Activated CD4-positive, alpha-beta memory T cell treated with anti-CD3 and anti-CD28 coated beads for 36 hours (primary cell): ENCODE measurements around the gene ZNG1B. TPM values are rescaled to one million over a fixed set of nuclear protein-coding genes. Genes with fewer than 3 reads are reported as not detected.
"Not testable (repeated sequence)": the region's sequence is repeated elsewhere in the genome, so short reads cannot be mapped to it uniquely, and the experiment has no call there.

Source experiments
- CTCF ChIA-PET: fragments of 350-600 bp; sonication (Branson Sonifier 250); formaldehyde crosslinking; loops from one replicate; lab custom pipeline; 2021; ENCODE audit warnings: antibody characterized with exemption, inconsistent platforms; lab: Charles Lee
- POLR2A ChIA-PET: fragments of 350-600 bp; sonication (Branson Sonifier 250); formaldehyde crosslinking; loops from one replicate; lab custom pipeline; 2021; ENCODE audit warnings: antibody characterized with exemption; lab: Charles Lee
- DNase-seq: peaks from one replicate; pipeline ENCODE4 v3.0.0-alpha.2; 2020
- H3K27ac Mint-ChIP-seq: one replicate; pipeline ENCODE4 v1.8.0; 2021; ENCODE audit warnings: mixed read lengths
- H3K27me3 Mint-ChIP-seq: one replicate; pipeline ENCODE4 v1.8.0; 2021; ENCODE audit warnings: mixed read lengths
- H3K36me3 Mint-ChIP-seq: one replicate; pipeline ENCODE4 v1.8.0; 2021; ENCODE audit warnings: mixed read lengths
- H3K4me1 Mint-ChIP-seq: one replicate; pipeline ENCODE4 v1.8.0; 2021; ENCODE audit warnings: low read depth, mixed read lengths
- H3K4me3 Mint-ChIP-seq: one replicate; pipeline ENCODE4 v1.8.0; 2021; ENCODE audit warnings: mild to moderate bottlenecking, mixed read lengths
- H3K9me3 Mint-ChIP-seq: one replicate; pipeline ENCODE4 v1.8.0; 2021; ENCODE audit warnings: mixed read lengths
- intact Hi-C: fragments of 100-400 bp; cut with micrococcal nuclease; formaldehyde crosslinking; loops from one replicate; pipeline ENCODE4 v1.15.1; 2023
- total RNA-seq, 2 experiments: library from RNA; stranded (reverse); gene quantifications; one replicate each; pipeline ENCODE4 v1.2.3, GENCODE V29; 2021

Gene ZNG1B
- 10 to 100 TPM; 28.0 to 35.3 TPM for total RNA-seq

DNA sequence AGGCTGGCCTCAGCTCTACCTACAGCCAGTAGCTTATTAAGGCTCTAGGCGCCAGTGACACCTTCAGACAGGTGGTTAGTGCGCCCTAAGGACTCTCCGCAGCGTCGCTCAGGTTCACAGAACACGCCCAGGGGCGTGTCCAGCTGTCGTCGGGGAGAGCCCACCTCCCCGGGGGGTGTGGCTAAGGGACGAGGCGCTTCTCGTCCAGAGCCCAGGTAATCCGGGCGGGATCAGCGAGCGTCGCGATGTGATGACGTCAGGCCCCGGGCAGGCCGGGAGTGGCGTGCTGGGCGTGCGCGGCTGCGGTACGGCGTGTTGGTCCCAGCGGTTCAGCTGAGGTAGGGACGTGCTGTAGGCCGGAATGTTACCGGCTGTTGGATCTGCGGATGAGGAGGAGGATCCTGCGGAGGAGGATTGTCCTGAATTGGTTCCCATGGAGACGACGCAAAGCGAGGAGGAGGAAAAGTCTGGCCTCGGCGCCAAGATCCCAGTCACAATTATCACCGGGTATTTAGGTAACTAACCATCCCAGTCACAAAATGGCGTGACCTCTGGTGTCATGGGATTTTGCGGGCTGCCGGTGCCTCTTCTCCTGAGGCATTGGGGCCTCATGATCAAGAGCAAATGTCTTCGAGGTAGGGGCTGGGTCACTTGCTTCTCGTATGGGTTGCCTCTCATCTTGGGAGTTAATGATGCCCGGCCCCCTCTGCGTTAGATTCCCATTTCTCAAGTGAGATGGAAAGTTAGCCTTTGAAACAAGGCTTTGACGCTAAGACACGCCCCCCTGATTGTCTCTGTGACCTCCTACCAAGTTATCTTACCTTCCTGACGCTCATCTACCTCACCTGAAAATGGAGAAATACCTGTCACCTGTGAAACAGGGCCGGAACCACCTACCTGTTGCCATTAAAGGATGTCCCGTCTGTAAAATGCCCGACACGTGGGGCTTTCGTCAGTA lies at the start of gene ZNG1B:
TSS of gene ZNG1B (plus strand) at position 184 of the 958 bp plus-strand sequence. CDS start at position 362, 178 bp downstream.
- DNase-seq: peak; percentile 86
- H3K36me3 Mint-ChIP-seq, POLR2A ChIA-PET, H3K4me1 Mint-ChIP-seq, CTCF ChIA-PET, intact Hi-C loops, H3K27me3 Mint-ChIP-seq, H3K9me3 Mint-ChIP-seq: not testable (repeated sequence)
- Mint-ChIP-seq H3K4me3 (peak within 1 kb of the TSS; percentile 86), H3K27ac (peak within 1 kb of the TSS; percentile 92)

DNA sequence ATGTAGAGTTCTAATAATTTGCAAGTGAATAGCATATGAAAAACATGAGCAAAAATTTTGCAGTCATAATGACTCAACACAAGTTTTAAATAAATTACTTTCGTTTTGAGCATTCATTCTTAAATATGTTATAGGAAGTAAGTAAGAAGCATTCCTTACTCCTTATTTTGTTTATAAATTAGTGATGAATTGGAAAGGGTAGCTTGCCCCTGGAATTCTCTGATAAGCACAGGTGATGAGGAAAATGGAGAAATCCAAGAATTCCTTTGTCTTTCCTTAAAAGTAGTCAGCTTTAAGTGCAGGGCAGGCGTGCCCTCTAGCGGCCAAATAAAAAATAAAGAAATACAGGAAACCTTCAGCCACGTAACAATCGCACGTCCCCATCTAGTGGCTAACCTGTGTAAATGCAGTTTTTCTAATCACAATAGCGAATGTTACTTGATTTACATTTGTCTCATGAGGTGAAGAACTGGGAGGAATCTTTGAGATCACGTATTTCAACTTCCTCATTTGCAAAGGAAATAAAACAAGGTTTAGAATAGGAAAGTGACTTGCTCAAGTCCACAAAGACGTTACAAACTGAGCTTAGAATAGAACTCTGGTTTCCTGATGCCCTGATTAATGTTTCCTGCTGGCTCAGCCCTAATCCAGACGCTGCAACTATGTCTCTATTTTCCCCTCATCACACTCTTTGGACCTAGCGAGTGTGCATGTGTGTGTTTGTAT lies 47.2 kb upstream of the ZNG1B start:
- H3K27me3 Mint-ChIP-seq: peaks cover 9% of the 10 kb centered on the region
- intact Hi-C loops: loop anchor here (5.0 kb wide), 4 partner anchors 138 to 308 kb away; no protein-coding TSS in a partner anchor
- ChIA-PET POLR2A (interaction anchor here (0.7 kb wide), 1 partner anchor 262 kb away, joined by 4 read pairs; no protein-coding TSS in a partner anchor), CTCF (interaction anchor here (0.6 to 3.5 kb wide), 25 partner anchors 9 to 310 kb away, joined by 3 to 31 read pairs (median 5); no protein-coding TSS in a partner anchor)
- peaks cover 11% of the 10 kb centered on the region for H3K4me1 Mint-ChIP-seq
- peak overlapping the region; percentile 7 for H3K4me3 Mint-ChIP-seq
- peak; percentile 59 for DNase-seq
- H3K27ac Mint-ChIP-seq: peak overlapping the region; percentile 38
- no peaks in the 10 kb centered on the region for H3K36me3 Mint-ChIP-seq
- no peaks in the 10 kb centered on the region for H3K9me3 Mint-ChIP-seq

DNA sequence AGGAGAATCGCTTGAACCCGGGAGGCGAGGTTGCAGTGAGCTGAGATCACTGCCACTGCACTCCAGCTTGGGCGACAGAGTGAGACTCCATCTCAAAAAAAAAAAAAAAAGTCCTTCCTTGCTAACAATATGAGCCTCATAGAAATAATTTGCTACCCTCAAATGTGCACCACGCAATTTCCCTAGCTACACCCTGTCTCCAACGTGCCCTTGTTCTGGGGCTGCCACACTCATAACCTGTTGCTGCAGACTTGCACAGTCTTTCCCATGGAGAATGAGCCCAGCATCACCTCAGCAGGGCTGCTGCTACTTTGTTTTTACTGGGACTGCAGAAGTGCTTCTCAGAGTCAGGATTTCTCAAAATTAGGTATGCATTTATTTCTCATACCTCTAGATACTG lies 46.4 kb upstream of the ZNG1B start:
- intact Hi-C loops: loop anchor here (5.0 kb wide), 4 partner anchors 139 to 309 kb away; no protein-coding TSS in a partner anchor
- peaks cover 7% of the 10 kb centered on the region for H3K27me3 Mint-ChIP-seq
- H3K27ac Mint-ChIP-seq: no peak overlapping the region
- ChIA-PET POLR2A (no interaction called here), CTCF (interaction anchor here (0.8 to 3.5 kb wide), 20 partner anchors 8 to 311 kb away, joined by 3 to 31 read pairs (median 5); no protein-coding TSS in a partner anchor)
- H3K4me1 Mint-ChIP-seq: peaks cover 11% of the 10 kb centered on the region
- H3K36me3 Mint-ChIP-seq: no peaks in the 10 kb centered on the region
- H3K4me3 Mint-ChIP-seq: no peak overlapping the region
- no peak for DNase-seq
- no peaks in the 10 kb centered on the region for H3K9me3 Mint-ChIP-seq

DNA sequence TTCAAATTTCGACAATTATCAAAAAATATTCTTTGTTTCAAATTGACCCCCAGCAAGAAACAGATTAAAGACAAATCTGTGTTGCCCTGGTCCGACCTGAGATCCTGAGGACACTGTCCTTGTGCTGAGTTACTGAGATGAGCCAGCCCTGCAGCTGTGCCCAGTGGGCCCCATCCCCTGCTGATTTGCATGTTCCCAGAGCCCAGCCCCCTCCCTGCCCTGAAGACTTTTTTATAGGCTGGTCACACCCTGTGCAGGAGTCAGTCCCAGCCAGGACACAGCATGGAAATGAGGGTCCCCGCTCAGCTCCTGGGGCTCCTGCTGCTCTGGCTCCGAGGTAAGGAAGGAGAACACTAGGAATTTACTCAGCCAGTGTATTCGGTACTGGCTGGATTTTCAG lies 31.4 kb upstream of the ZNG1B start:
- CTCF ChIA-PET: no interaction called here
- H3K27me3 Mint-ChIP-seq: peaks cover 33% of the 10 kb centered on the region
- no peak overlapping the region for H3K4me3 Mint-ChIP-seq
- H3K27ac Mint-ChIP-seq: no peak overlapping the region
- no peaks in the 10 kb centered on the region for H3K36me3 Mint-ChIP-seq
- intact Hi-C loops: no loop called here
- POLR2A ChIA-PET: no interaction called here
- H3K4me1 Mint-ChIP-seq: no peaks in the 10 kb centered on the region
- H3K9me3 Mint-ChIP-seq: no peaks in the 10 kb centered on the region
- DNase-seq: no peak

DNA sequence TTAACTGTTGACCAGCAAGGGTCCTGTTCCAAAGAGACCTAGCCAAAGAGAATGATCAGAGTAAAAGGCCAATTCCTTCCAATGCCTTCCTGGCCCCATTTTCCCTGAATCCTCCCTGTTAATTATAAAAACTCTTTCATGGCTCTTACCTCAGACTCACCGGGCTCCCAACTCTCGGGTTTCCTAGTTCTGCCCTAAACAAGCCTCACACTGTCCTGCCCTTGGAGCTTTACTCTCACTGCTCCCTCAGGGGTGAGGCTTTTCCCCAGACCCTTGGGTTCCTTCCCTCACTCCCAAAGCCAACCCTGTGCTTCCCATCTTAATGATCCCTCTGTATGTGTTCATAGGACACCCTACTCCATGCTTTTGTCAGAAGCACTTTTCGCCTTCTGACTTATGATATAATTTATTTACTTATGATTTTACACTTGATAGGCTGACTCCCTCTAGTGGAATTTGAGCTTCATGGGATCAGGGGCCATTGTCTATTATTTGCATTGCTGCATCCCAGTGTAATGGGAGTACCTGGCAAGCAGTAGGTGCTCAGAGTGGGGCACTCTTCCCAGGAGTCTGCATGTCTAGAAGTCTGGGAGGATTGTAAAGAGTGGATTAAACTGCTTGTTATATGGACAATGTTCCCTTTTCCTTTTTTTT lies 29.9 kb upstream of the ZNG1B start:
- H3K36me3 Mint-ChIP-seq: no peaks in the 10 kb centered on the region
- no peak overlapping the region for H3K27ac Mint-ChIP-seq
- no peaks in the 10 kb centered on the region for H3K4me1 Mint-ChIP-seq
- no peak overlapping the region for H3K4me3 Mint-ChIP-seq
- H3K27me3 Mint-ChIP-seq: peaks cover 30% of the 10 kb centered on the region
- no peaks in the 10 kb centered on the region for H3K9me3 Mint-ChIP-seq
- DNase-seq: no peak
- ChIA-PET CTCF (interaction anchor here (0.7 to 1.2 kb wide), 3 partner anchors 265 to 331 kb away, joined by 3 to 9 read pairs (median 4); no protein-coding TSS in a partner anchor), POLR2A (no interaction called here)
- intact Hi-C loops: no loop called here

DNA sequence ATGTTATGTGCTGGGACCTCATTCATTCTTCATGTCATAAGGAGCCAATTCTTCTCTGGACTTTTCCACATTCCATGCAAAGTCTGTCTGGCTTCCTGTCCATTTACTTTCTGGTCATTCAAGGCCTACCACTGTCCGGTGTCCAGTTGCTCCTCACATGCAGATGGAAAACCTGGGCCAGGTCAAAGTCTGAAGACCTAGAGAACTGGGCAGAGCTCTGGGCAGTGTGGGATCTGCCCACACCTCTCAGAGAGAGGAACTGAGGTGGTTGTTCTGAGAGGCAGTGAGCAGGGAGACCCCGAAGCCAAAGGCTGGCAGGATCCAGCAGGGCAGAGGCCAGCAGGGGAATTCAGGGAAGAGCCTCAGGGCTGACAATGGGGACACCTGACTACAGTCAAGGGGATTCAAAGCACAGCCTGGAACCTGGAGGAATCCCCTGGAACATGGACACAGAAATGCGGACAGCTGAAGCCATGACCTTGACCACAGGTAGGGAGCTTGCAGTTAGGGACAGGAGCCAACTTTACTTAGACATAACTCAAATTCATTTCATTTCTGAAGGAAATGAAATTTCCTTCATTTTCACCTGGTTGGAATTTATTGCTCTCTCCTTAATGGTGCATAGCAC lies 25.7 kb upstream of the ZNG1B start:
- intact Hi-C loops, POLR2A ChIA-PET, DNase-seq: not testable (repeated sequence)

GRCh38 chr2:113412774-113413173 lies 24.7 kb upstream of the ZNG1B start:
- intact Hi-C loops, POLR2A ChIA-PET, H3K27me3 Mint-ChIP-seq, CTCF ChIA-PET, H3K9me3 Mint-ChIP-seq, H3K36me3 Mint-ChIP-seq, DNase-seq, H3K4me3 Mint-ChIP-seq, H3K27ac Mint-ChIP-seq, H3K4me1 Mint-ChIP-seq: not testable (repeated sequence)

More for the DNA sequence above, 25.7 kb upstream of the ZNG1B start:
- H3K9me3 Mint-ChIP-seq, CTCF ChIA-PET, H3K27ac Mint-ChIP-seq, H3K36me3 Mint-ChIP-seq, H3K27me3 Mint-ChIP-seq, H3K4me3 Mint-ChIP-seq, H3K4me1 Mint-ChIP-seq: not testable (repeated sequence)

DNA sequence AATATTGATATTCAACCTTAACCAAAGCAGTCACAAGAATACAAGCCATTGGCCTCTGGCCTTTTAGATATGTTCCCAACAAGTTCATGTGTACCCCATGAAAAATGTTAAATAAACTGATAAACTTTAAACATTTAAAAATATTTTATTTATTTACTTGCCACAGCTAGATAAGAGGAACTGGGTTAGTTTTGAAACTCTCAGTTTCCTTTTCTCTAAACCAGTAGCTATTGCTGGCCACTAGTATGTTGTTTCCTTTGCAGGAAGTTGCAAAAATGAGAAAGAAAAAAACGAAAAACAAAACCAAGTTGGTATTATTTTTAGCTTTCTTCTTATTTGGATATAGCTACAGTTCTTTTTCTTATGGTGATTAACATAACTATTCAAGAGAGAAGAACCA lies 5.7 kb upstream of the ZNG1B start:
- H3K9me3 Mint-ChIP-seq, CTCF ChIA-PET, H3K4me1 Mint-ChIP-seq, intact Hi-C loops, H3K36me3 Mint-ChIP-seq, H3K4me3 Mint-ChIP-seq, H3K27me3 Mint-ChIP-seq, H3K27ac Mint-ChIP-seq, POLR2A ChIA-PET, DNase-seq: not testable (repeated sequence)

DNA sequence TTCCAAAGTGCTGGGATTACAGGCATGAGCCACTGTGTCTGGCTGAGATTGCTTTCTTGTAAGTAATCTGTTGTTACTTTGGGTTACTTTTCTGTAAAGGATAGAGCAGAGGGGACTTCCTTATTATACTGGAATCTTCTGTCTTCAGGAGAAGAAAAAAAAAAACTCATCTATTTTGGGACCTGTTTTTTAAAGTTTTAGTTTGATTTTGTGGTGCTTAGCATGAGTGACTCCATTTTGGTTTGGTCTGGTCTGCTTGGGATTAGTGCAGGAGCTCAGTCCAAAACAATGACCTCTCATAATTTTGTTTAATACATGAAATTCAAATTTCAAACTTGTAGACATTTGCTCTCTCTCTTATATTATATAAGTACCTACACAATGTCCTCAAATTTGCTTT lies 4.0 kb upstream of the ZNG1B start:
- H3K4me1 Mint-ChIP-seq, CTCF ChIA-PET, H3K27ac Mint-ChIP-seq, POLR2A ChIA-PET, H3K27me3 Mint-ChIP-seq, H3K36me3 Mint-ChIP-seq, H3K9me3 Mint-ChIP-seq, DNase-seq, intact Hi-C loops, H3K4me3 Mint-ChIP-seq: not testable (repeated sequence)

- CTCF ChIA-PET, H3K27me3 Mint-ChIP-seq, DNase-seq: not testable (repeated sequence)
These were observed 28.3 kb downstream of the ZNG1B start for GRCh38 chr2:113465770-113466169.

DNA sequence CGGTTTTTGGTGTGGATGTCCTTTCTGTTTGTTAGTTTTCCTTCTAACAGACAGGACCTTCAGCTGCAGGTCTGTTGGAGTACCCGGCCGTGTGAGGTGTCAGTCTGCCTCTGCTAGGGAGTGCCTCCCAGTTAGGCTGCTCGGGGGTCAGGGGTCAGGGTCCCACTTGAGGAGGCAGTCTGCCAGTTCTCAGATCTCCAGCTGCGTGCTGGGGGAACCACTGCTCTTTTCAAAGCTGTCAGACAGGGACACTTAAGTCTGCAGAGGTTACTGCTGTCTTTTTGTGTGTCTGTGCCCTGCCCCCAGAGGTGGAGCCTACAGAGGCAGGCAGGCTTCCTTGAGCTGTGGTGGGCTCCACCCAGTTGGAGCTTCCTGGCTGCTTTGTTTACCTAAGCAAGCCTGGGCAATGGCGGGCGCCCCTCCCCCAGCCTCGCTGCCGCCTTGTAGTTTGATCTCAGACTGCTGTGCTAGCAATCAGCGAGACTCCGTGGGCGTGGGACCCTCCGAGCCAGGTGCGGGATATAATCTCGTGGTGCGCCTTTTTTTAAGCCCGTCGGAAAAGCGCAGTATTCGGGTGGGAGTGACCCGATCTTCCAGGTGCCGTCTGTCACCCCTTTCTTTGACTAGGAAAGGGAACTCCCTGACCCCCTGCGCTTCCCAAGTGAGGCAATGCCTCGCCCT lies 39.3 kb downstream of the ZNG1B start:
- H3K4me1 Mint-ChIP-seq, H3K27me3 Mint-ChIP-seq, intact Hi-C loops, DNase-seq, POLR2A ChIA-PET, H3K9me3 Mint-ChIP-seq, H3K4me3 Mint-ChIP-seq, CTCF ChIA-PET, H3K27ac Mint-ChIP-seq: not testable (repeated sequence)
- peaks cover 11% of the 10 kb centered on the region for H3K36me3 Mint-ChIP-seq

More at GRCh38 chr2:113465770-113466169, 28.3 kb downstream of the ZNG1B start:
- intact Hi-C loops, H3K27ac Mint-ChIP-seq, H3K4me1 Mint-ChIP-seq, H3K36me3 Mint-ChIP-seq, POLR2A ChIA-PET, H3K9me3 Mint-ChIP-seq, H3K4me3 Mint-ChIP-seq: not testable (repeated sequence)
